DMS 273 treated with DMSO at 0.1 percent for 48 hours (cell line): ENCODE data around the gene UPF1.

Experiments used
- DNase-seq: peaks from one replicate; lab custom pipeline; 2025; lab: John Stamatoyannopoulos, UW

The UPF1 gene

GRCh38 chr19:18840288-18841267, 8.8 kb downstream of the UPF1 start:
- no peak for DNase-seq

DNA sequence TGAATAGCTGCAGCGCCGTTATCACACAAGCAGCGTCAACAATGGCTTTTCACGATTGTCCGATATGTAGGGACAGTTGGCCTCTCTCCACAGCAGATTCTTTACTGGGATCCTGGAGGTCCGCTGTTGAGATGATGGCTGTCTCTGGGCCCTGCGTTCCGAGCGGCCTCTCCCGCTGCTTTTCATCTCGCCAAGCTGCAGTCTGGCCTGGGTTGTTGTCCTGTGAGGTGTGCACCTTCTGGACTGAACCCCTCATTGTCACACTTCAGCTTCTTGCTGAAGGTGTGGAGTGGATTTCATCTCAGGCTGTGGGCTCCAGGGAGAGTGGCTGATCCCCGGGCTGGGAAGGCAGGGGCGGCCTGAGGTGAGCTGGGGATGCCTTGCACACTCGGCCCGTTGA, 9.6 kb downstream of the UPF1 start:
- DNase-seq, result no peak

- no peak for DNase-seq
Measured at GRCh38 chr19:18842166-18842565, 10.4 kb downstream of the UPF1 start.

GRCh38 chr19:18843960-18844359, 12.2 kb downstream of the UPF1 start:
- no peak for DNase-seq

DNA sequence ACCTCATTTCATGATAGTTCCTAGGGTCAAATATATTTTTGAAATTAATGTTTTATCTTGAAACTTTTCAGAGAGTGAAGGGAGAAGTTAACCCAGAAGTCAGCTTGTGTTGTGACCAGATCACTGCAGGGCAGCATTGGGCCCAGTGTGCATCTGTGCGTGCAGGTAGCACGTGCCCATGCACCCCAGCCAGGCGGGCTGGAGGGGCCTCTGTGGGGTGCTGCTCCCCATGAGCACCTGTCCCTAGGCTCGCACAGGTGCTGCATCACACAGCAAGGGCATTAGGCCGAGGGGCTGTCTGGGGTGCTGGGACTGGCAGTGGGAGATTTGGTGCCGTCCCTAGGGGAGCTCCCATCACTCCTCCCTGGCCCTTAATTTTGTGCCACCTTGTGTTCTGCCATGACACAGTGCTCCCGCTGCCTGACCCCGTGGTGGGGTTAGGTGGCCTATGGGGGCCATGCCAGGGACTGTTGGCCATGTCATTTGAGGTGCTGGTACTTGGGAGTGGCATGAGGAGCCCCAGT, 13.1 kb downstream of the UPF1 start:
- DNase-seq, result no peak

DNA sequence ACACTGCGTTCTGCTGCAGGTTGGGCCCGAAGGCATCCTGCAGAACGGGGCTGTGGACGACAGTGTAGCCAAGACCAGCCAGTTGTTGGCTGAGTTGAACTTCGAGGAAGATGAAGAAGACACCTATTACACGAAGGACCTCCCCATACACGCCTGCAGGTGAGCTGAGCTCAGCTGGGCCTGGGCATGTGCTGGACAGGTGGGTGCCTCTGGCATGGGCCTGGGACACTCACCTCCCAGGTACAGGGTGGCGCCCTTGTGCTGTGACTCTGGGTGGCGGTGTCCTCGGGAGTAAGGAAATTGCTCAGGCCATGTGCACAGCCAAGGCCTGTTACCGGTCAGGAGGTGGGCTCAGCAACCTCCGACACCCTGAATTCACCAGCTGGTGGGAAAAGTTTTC, 14.2 kb downstream of the UPF1 start:
- no peak for DNase-seq

DNA sequence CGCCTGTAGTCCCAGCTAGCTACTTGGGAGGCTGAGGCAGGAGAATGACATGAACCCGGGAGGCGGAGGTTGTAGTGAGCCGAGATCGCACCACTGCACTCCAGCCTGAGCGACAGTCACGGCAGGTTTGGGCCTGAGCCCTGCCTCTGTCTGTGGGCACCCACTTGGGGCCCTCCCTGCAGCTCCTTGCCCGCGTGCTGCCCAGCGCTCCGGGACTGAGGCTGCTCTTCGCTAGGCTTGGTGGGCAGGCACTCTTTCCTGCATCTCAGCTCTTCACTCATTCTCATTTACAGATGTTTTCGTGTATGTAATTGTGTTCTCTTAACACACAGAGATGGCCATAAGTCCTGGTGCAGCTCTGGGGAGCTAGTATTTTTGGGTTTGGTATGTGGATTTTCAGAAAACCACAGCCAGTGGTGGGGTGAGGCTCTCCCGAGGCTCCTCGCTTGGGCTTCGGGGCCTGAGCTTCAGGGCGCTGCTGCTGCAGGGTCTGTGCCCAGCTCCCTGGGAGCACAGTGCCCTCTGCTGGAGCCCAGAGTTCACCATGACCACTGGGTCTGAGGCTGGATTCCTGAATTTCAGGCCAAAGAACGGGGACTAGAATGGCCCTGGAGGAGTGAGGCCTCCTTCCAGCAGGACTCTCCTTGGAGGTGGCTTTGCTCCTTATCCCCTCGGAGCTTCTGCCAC, 15.2 kb downstream of the UPF1 start:
- no peak for DNase-seq

DNA sequence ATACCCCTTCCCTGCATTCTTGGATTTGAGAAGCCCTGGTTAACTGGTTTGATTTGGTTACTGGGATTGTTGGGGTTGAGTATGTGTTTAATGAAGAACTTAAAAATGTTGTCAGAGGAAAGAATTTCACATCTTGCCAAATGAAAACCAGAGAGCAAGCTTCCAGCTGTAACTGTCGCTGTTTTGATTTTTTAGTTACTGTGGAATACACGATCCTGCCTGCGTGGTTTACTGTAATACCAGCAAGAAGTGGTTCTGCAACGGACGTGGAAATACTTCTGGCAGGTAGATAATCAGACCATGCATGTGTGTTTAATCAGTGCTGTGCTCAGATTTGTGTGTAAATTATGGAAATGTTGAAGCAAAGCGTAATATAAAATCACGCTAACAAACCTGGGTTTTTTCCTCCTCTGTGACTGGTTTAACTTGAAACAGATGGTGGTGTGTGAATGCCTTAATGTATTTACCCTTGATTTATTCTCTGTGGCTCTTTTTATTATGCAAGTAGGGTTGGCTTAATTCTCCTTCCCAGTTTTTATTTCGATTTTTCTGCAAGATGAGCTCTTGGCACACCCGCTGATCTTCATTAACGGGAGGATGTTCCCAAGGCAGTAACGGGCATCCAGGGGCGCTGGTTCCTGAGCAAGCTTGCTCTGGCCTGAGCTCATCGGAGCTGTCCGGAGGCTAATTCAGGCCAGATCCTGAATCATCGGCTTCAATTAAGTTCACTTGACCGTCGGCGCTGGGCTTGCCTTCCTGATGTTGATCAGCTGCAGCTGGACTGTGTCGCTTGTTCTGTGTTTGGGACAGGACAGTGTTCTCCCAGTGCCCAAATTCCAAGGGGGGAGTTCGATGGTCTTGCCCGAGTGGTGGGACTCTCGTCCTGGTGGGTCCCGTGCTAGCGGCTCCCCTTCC, 16.0 kb downstream of the UPF1 start:
- no peak for DNase-seq

DNA sequence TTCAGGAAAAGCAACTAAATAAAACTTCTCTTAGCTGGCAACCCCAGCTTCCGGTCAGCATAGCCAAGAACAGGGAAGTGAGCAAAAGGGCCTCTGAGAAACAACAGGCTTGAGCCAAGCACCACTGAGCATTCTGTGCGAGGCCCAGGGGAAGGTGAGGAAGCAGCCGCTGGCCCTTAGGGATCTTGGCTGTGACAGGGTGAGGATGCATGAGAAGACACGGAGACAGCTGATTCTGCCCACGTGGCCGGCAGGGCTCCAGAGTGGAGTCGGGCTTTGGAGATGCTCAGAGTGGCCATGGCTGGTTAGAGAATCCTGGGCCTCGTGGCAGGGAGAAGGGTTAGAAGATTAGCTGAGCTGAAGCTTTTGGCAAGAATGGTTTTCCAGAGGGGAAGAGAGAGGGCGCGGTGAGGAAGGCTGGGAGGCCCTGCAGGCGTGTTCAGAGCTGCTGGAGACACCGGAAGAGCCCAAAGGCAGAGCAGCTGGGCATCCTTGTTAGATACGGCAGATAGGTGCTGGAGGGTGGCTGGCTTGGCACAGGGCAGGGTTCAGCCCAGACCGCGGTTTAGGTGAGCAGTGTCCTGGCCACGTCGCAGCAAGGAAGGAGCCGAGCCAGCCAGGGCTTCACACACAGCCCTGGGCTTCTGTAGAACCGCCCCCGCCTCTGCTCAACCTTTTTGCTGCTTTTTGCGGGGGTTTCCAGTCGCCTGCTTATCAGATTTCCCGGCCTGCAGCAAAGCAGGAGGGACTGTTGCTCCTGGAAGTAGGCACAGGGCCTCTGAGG, 17.3 kb downstream of the UPF1 start:
- no peak for DNase-seq

DNA sequence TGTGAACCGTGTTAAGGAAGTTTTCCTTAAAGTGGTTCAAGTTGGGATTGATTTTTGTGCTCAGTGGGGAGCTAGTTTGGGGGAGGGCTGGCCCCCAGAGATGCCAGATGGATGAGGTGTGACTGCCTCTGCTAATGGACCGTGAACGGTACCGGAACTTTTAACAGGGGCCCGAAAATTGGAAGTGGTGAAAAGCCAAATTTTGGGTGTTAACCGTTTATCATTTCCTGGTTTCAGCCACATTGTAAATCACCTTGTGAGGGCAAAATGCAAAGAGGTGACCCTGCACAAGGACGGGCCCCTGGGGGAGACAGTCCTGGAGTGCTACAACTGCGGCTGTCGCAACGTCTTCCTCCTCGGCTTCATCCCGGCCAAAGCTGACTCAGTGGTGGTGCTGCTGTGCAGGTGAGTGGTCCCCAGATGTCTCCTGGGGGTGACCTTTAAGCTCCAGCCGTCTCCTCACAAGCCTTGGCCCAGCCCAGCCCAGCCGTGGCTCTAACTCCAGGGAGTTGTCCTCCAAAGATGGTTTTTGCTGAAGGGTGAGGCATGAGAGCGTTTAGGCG, 18.2 kb downstream of the UPF1 start:
- no peak for DNase-seq

DNA sequence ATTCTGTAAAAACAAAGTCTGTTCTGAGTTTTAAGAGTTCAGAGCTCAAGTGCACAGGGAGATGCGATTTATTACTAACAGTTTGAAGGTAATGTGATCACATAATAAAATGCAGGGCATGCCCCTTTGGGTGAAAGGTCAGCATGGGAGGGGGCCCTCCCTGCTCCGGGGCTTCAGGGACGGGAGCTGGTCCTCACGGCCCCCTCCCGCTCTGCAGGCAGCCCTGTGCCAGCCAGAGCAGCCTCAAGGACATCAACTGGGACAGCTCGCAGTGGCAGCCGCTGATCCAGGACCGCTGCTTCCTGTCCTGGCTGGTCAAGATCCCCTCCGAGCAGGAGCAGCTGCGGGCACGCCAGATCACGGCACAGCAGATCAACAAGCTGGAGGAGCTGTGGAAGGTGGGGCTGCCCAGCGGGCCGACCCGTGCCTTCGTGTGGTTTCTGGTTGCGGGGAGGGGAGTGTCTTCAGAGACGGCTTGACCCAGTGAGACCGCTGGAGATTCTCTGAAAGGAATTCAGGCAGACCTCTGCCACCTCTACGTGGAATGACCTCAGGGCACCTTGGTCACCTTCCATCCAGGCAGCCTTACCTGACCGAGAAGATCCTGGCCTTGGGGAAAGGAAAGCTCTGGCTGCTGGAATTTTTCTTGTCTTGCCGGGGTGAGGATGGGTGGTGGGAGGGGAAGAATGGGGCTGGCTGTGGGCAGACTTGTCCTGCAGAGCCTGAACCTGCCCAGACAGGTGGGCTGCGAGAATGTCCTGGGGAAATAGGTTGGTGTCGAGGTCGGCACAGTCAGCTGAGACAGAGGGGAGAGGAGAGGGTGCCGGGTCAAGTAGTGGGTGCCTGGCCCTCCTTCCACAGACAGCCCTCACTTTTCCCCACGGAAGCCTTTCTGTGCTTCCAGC, 19.0 kb downstream of the UPF1 start:
- DNase-seq, result no peak

DNA sequence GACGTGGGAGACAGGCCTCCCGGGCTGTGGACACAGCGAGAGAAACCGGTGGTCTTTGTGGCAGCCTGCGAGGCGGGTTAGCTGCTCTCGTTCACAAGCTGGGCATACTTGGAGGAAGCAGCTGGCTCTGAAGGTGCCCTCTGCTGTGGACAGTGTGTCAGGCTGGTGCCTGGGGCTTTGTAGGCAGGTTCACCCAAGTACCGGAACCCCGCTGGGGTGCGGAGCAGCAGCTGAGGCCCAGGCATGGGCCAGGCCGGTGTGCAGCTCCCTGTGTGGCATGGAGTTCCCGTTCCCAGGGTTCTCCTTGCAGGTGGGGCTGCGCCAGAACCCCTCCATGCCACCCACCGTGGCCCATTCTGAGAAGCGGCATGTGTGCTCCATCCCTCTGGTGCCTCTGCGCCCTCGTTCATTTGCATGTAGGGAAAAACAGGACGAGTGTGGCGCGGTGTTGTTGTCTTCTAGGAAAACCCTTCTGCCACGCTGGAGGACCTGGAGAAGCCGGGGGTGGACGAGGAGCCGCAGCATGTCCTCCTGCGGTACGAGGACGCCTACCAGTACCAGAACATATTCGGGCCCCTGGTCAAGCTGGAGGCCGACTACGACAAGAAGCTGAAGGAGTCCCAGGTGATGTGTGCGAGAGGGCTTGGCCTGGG, 20.0 kb downstream of the UPF1 start:
- no peak for DNase-seq

DNA sequence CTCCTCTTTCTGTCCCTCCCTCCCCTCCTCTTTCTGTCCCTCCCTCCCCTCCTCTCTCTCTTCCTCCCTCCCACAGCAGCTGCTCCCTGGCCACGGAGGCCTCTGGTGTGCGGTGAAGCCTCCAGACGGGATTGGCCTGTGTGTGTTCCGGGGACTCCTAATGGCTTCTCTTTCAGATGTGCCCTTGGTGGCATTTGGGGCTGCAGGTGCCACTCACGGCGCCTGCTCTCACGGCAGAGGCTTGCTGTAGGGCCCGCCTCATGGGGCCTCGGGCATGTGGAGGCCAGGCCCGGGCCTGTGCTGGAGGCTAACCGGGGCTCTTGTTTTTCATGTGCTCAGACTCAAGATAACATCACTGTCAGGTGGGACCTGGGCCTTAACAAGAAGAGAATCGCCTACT, 20.9 kb downstream of the UPF1 start:
- DNase-seq, result no peak

GRCh38 chr19:18853755-18854427, 22.1 kb downstream of the UPF1 start:
- no peak for DNase-seq

GRCh38 chr19:18854982-18855381, 23.2 kb downstream of the UPF1 start:
- DNase-seq, result no peak

GRCh38 chr19:18855647-18856384, 24.1 kb downstream of the UPF1 start:
- DNase-seq, result no peak

GRCh38 chr19:18856385-18857126, 24.8 kb downstream of the UPF1 start:
- no peak for DNase-seq
